HG03575 (cell line): ENCODE measurements around the gene ZNF438.
"Not testable (repeated sequence)": the region's sequence is repeated elsewhere in the genome, so short reads cannot be mapped to it uniquely, and the experiment has no call there.

Source experiments
- ATAC-seq: cut with Tn5 transposase; IDR thresholded peaks from one replicate; pipeline ENCODE4 v1.9.1; 2021; ENCODE audit not compliant: unreplicated experiment, insufficient number of reproducible peaks, low FRiP score; ENCODE audit errors: extremely low read depth

The ZNF438 gene

DNA sequence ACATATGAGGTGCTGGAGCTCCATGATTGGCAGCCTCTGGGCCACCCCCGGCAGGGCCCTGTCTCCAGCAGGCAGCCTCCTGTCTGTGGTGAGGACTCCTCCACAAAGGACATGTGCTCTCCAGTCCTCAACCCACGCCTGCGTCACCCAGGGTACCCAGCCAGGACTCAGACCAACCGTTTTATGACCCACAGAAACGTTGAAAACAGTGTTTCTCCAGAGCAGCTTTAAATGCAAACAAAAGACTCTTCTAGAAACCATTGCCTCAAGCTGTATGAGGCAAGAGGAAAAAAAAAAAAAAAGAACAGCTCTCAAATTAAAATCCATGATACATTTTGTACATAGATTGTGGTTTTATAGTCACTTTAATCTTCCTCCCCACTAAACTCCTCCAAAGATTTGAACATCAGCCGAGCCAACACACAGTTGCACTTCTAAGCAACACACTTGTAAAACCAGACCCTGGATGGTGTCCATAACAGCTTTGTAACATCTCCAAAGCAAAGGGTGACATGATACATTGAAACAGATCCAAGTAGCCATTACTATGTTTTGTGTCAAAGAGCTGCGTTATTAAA, 227.1 kb downstream of the ZNF438 start:
- no peak for ATAC-seq

GRCh38 chr10:30803892-30804322, 227.8 kb downstream of the ZNF438 start:
- no peak for ATAC-seq

GRCh38 chr10:30803058-30803457, 228.6 kb downstream of the ZNF438 start:
- no peak for ATAC-seq

DNA sequence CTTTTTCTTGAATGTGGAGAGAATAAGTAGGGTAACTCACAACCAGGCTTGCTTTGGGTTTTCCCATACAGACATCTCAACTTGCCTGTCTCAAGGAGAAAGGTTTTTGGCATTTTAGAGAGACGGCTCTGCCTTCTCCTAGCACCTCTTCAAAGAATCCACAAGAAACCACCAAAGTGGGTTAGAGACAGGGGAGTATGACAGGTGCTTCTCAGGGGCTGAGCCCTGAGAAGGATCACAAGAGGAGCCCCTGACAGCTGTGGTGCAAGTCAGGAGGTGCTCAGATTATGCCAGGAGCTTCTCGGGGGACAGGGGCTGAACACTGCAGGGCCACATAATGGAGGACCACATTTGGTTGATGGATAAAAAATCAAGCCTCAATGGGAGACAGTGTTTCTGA, 231.3 kb downstream of the ZNF438 start:
- no peak for ATAC-seq

DNA sequence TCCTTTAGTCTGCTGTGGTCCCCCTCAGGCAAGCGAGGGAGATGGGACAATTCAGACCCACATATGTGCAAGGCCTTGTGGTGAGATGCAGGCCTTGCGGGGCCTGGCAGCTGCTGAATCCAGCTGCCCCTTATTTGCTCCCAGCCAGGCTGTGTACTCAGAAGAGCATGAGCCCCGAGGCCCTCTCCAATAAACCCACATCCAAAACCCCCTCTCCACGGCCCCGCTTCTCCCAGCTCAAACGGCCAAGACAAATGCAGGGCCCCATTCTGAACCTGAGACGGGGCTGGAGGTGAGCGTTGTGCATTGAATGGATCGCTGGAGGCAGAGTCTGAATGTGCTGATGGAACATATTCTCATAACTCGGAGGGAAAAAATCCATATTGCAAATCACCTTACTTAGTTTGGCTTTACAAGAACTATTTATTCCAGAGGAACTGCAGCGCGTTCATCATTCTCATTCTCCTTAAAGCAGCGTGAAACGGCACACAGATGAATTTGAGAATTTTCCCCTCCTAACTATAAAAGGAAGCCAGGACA, 232.9 kb downstream of the ZNF438 start:
- ATAC-seq = no peak

GRCh38 chr10:30795024-30795423, 236.6 kb downstream of the ZNF438 start:
- ATAC-seq = not testable (repeated sequence)
